GM12878 (cell line): ENCODE data around the gene ATXN1. TPM values are rescaled to one million over a fixed set of nuclear protein-coding genes. Genes with fewer than 3 reads are reported as not detected.

Experiments used
- BCL11A ChIP-seq: IDR thresholded peaks from 2 replicates; pipeline ENCODE4 v1.6.1; 2011; ENCODE audit warnings: low read depth, low read length
- BMI1 ChIP-seq: fragments of 450-650 bp; IDR thresholded peaks from 2 replicates; pipeline ENCODE4 v1.6.1; 2016; ENCODE audit warnings: mild to moderate bottlenecking, moderate library complexity, borderline replicate concordance
- ESRRA ChIP-seq: IDR thresholded peaks from 2 replicates; pipeline ENCODE4 v1.6.1; 2012; ENCODE audit warnings: mild to moderate bottlenecking, low read length, improper control_type of control experiment
- IKZF1 ChIP-seq: fragments of 450-650 bp; conservative IDR thresholded peaks from 2 replicates; pipeline ENCODE4 v1.6.1; 2017; ENCODE audit warnings: antibody characterized with exemption, mild to moderate bottlenecking
- KLF5 ChIP-seq: fragments of 450-650 bp; IDR thresholded peaks from 2 replicates; pipeline ENCODE4 v1.6.1; 2014; ENCODE audit warnings: mild to moderate bottlenecking; ENCODE audit not compliant: partially characterized antibody
- LARP7 ChIP-seq: fragments of 450-650 bp; IDR thresholded peaks from 2 replicates; pipeline ENCODE4 v1.6.1; 2017; ENCODE audit warnings: mild to moderate bottlenecking
- PML ChIP-seq: IDR thresholded peaks from 2 replicates; pipeline ENCODE4 v1.6.1; 2012; ENCODE audit warnings: low read length, inconsistent platforms
- RAD21 ChIP-seq: IDR thresholded peaks from 2 replicates; pipeline ENCODE4 v1.6.1; 2011; ENCODE audit warnings: mild to moderate bottlenecking, low read depth, low read length, moderate library complexity; ENCODE audit not compliant: insufficient read depth
- SIN3A ChIP-seq: IDR thresholded peaks from 2 replicates; pipeline ENCODE4 v1.6.1; 2012; ENCODE audit warnings: low read depth, low read length, improper control_type of control experiment
- STAT3 ChIP-seq: IDR thresholded peaks from 2 replicates; pipeline ENCODE4 v1.6.1; 2011; ENCODE audit warnings: low read depth, low read length, improper control_type of control experiment
- SUPT20H ChIP-seq: IDR thresholded peaks from 2 replicates; pipeline ENCODE4 v1.6.1; 2011; ENCODE audit warnings: low read depth, mild to moderate bottlenecking, low read length, moderate library complexity, borderline replicate concordance; ENCODE audit not compliant: control insufficient read depth
- TCF12 ChIP-seq: IDR thresholded peaks from 2 replicates; pipeline ENCODE4 v1.6.1; 2011; ENCODE audit warnings: low read depth, mild to moderate bottlenecking, low read length
- ZNF207 ChIP-seq: fragments of 450-650 bp; IDR thresholded peaks from 2 replicates; pipeline ENCODE4 v1.6.1; 2014; ENCODE audit warnings: antibody characterized with exemption, mild to moderate bottlenecking, borderline replicate concordance
- ZNF384 ChIP-seq: IDR thresholded peaks from 2 replicates; pipeline ENCODE4 v1.6.1; 2012; ENCODE audit warnings: low read depth, mild to moderate bottlenecking, low read length, improper control_type of control experiment, borderline replicate concordance
- polyA plus RNA-seq, 11 experiments: library from polyadenylated mRNA; depleted of rRNA in 4 of 11; unstranded in 6 of 11; stranded (reverse) in 5 of 11; fragments of >200 nt; fragmentation: Nextera tagmentation in 4 of 11; fragmentation: Illumina TruSeq in 1 of 11; extraction: Ambion mirVana in 4 of 11; extraction: Trizol in 1 of 11; gene quantifications; 1 replicate in 1 of 11; 2 replicates in 10 of 11; pipeline versions ENCODE4 v1.2.1 to v1.2.3, GENCODE V29; 2011 to 2016; ENCODE audit warnings: inconsistent platforms in 2 of 11, missing spikeins in 2 of 11, low read depth in 1 of 11
- total RNA-seq, 4 experiments: library from RNA; depleted of rRNA in 3 of 4; stranded (reverse); fragments of >200 nt in 3 of 4; fragmentation: Illumina TruSeq in 1 of 4; extraction: Trizol in 1 of 4; gene quantifications; 2 replicates each; pipeline versions ENCODE4 v1.2.1 to v1.2.3, GENCODE V29; 2013 to 2021
- TF ChIP-seq, protein P1 (sequence below): fragments of 450-650 bp; IDR thresholded peaks from 2 replicates; pipeline ENCODE4 v1.6.1; 2017; ENCODE audit warnings: mild to moderate bottlenecking, moderate library complexity
- TF ChIP-seq, protein P2 (sequence below): fragments of 450-650 bp; formaldehyde crosslinking; IDR thresholded peaks from 2 replicates; pipeline ENCODE4 v1.4.0; 2022; ENCODE audit warnings: mild to moderate bottlenecking, moderate library complexity
- TF ChIP-seq, protein P3 (sequence below): IDR thresholded peaks from 2 replicates; pipeline ENCODE4 v1.6.1; 2011; ENCODE audit warnings: low read depth, mild to moderate bottlenecking, low read length, moderate library complexity, borderline replicate concordance; ENCODE audit errors: extremely low read depth
- TF ChIP-seq, protein P4 (sequence below): fragments of 450-650 bp; formaldehyde crosslinking; IDR thresholded peaks from 2 replicates; pipeline ENCODE4 v1.4.0; 2020; ENCODE audit warnings: mild to moderate bottlenecking, moderate library complexity

The ATXN1 gene
- total and polyA plus RNA-seq, 10 of the 15 experiments (the other 5 are each of a cell fraction or from before 2014, with no cell fraction given) = 12.2 to 51.2 (median 20.5) TPM

DNA sequence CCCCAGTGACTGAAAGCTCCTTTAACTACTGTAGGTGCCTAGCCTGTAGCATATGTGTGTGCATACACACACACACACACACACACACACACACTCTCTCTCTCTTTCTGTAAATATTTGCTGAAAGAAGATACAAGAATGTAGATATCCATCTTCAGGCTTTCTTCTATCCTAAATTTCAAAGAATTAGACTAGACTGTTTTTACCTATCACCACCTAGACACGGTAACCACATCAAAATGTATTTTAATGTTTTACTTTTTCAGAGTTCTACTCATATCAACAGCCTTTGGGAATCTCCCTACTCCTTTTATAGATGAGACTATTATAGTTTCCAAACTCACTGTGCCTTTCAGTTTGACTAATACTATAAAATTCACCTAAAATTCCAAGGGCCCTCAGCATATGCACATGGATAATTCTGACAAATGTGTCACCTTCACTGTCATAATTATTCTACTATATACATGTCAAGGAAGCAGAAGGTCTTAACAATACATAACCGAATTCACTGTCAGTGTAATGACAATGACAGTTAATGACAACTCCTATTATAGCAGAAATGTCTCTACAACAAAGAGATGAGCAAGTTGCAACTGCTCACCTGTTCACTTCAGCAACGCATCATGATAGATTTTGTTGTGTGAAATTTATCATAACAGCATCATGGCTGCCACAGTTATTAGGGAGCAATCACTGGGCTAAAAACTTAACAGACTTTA, 286.3 kb downstream of the ATXN1 start (continued):
- TF ChIP-seq, protein P1, sequence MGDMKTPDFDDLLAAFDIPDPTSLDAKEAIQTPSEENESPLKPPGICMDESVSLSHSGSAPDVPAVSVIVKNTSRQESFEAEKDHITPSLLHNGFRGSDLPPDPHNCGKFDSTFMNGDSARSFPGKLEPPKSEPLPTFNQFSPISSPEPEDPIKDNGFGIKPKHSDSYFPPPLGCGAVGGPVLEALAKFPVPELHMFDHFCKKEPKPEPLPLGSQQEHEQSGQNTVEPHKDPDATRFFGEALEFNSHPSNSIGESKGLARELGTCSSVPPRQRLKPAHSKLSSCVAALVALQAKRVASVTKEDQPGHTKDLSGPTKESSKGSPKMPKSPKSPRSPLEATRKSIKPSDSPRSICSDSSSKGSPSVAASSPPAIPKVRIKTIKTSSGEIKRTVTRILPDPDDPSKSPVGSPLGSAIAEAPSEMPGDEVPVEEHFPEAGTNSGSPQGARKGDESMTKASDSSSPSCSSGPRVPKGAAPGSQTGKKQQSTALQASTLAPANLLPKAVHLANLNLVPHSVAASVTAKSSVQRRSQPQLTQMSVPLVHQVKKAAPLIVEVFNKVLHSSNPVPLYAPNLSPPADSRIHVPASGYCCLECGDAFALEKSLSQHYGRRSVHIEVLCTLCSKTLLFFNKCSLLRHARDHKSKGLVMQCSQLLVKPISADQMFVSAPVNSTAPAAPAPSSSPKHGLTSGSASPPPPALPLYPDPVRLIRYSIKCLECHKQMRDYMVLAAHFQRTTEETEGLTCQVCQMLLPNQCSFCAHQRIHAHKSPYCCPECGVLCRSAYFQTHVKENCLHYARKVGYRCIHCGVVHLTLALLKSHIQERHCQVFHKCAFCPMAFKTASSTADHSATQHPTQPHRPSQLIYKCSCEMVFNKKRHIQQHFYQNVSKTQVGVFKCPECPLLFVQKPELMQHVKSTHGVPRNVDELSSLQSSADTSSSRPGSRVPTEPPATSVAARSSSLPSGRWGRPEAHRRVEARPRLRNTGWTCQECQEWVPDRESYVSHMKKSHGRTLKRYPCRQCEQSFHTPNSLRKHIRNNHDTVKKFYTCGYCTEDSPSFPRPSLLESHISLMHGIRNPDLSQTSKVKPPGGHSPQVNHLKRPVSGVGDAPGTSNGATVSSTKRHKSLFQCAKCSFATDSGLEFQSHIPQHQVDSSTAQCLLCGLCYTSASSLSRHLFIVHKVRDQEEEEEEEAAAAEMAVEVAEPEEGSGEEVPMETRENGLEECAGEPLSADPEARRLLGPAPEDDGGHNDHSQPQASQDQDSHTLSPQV = peak; percentile 89
- TF ChIP-seq ZNF207 (no peak), SUPT20H (no peak), ESRRA (no peak), IKZF1 (peak; percentile 95), BMI1 (peak; percentile 76; the same call in 1 of the 2 replicates), LARP7 (0 out of 2 replicates have a peak, but pooled peaks have one; percentile 54), BCL11A (peak; percentile 87), PML (peak; percentile 84), TCF12 (0 out of 2 replicates have a peak, but pooled peaks have one; percentile 27), STAT3 (0 out of 2 replicates have a peak, but pooled peaks have one; percentile 62), KLF5 (no peak), SIN3A (no peak), ZNF384 (no peak), RAD21 (no peak)
- TF ChIP-seq, protein P2, sequence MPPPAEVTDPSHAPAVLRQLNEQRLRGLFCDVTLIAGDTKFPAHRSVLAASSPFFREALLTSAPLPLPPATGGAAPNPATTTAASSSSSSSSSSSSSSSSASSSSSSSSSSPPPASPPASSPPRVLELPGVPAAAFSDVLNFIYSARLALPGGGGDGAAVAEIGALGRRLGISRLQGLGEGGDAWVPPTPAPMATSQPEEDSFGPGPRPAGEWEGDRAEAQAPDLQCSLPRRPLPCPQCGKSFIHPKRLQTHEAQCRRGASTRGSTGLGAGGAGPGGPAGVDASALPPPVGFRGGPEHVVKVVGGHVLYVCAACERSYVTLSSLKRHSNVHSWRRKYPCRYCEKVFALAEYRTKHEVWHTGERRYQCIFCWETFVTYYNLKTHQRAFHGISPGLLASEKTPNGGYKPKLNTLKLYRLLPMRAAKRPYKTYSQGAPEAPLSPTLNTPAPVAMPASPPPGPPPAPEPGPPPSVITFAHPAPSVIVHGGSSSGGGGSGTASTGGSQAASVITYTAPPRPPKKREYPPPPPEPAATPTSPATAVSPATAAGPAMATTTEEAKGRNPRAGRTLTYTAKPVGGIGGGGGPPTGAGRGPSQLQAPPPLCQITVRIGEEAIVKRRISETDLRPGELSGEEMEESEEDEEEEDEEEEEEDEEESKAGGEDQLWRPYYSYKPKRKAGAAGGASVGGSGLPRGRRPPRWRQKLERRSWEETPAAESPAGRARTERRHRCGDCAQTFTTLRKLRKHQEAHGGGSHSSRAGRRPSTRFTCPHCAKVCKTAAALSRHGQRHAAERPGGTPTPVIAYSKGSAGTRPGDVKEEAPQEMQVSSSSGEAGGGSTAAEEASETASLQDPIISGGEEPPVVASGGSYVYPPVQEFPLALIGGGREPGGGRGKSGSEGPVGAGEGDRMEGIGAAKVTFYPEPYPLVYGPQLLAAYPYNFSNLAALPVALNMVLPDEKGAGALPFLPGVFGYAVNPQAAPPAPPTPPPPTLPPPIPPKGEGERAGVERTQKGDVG (CRISPR knock-in tag) = no peak
- TF ChIP-seq, protein P3, sequence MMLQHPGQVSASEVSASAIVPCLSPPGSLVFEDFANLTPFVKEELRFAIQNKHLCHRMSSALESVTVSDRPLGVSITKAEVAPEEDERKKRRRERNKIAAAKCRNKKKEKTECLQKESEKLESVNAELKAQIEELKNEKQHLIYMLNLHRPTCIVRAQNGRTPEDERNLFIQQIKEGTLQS = no peak
- TF ChIP-seq, protein P4, sequence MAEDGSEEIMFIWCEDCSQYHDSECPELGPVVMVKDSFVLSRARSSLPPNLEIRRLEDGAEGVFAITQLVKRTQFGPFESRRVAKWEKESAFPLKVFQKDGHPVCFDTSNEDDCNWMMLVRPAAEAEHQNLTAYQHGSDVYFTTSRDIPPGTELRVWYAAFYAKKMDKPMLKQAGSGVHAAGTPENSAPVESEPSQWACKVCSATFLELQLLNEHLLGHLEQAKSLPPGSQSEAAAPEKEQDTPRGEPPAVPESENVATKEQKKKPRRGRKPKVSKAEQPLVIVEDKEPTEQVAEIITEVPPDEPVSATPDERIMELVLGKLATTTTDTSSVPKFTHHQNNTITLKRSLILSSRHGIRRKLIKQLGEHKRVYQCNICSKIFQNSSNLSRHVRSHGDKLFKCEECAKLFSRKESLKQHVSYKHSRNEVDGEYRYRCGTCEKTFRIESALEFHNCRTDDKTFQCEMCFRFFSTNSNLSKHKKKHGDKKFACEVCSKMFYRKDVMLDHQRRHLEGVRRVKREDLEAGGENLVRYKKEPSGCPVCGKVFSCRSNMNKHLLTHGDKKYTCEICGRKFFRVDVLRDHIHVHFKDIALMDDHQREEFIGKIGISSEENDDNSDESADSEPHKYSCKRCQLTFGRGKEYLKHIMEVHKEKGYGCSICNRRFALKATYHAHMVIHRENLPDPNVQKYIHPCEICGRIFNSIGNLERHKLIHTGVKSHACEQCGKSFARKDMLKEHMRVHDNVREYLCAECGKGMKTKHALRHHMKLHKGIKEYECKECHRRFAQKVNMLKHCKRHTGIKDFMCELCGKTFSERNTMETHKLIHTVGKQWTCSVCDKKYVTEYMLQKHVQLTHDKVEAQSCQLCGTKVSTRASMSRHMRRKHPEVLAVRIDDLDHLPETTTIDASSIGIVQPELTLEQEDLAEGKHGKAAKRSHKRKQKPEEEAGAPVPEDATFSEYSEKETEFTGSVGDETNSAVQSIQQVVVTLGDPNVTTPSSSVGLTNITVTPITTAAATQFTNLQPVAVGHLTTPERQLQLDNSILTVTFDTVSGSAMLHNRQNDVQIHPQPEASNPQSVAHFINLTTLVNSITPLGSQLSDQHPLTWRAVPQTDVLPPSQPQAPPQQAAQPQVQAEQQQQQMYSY (CRISPR knock-in tag) = peak; percentile 5; the same call in 1 of the 2 replicates
